HG03175 (cell line): ENCODE results near the gene BICRA.
A peak's percentile ranks its signal among the peaks of the same experiment; 100 is the strongest.
"Not testable (repeated sequence)": the region's sequence is repeated elsewhere in the genome, so short reads cannot be mapped to it uniquely, and the experiment has no call there.

ENCODE experiments used
- ATAC-seq: cut with Tn5 transposase; IDR thresholded peaks from one replicate; pipeline ENCODE4 v1.9.1; 2021; ENCODE audit warnings: mild to moderate bottlenecking, moderate library complexity; ENCODE audit not compliant: unreplicated experiment

The BICRA gene

GRCh38 chr19:47608969-47609905 lies at the start of gene BICRA:
Gene BICRA, plus strand, starts transcription at chr19:47609134. Its CDS starts 64,441 bp downstream, at chr19:47673575.
- ATAC-seq, result peak; percentile 36

DNA sequence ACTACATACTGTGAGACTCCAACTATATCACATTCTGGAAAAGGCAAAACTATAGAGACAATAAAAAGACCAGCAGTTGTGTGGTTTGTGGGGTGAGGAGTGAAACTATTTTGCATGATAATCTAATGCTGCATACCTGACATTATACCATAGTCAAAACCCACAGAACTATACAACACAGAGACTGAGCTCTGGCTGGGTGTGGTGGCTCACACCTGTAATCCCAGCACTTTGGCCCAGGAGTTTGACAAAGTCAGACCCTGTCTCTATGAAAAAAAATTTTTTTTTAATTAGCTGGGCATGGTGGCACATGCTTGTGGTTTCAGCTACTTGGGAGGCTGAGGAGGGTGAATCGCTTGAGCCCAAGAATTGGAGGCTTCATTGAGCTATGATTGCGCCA lies 47.9 kb upstream of the BICRA start:
- no peak for ATAC-seq

- ATAC-seq, result no peak
These were observed 47.4 kb upstream of the BICRA start for GRCh38 chr19:47561440-47562057.

DNA sequence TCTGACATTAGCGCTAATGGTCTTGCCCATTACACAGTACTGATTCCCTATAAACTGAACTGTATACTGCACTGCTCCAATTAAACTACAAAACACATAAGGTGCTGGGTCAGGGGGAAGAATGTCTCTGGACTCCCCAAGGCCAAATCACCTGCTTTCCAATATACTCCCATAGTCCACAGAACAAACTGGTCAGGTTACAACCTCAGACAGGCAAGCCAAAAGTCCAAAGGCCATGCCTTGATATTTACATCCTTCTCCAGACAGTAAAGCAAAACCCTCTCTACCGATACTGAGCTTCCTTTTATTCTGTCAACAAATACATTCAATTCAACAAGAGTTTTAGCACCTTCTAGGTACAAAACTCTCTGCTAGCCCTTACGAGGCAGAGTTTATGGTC lies 44.9 kb upstream of the BICRA start:
- ATAC-seq, result no peak

GRCh38 chr19:47569331-47569730 lies 39.6 kb upstream of the BICRA start:
- no peak for ATAC-seq

- ATAC-seq, result no peak
These were observed 36.3 kb upstream of the BICRA start for GRCh38 chr19:47572635-47573034.

- ATAC-seq, result no peak
These were observed 35.6 kb upstream of the BICRA start, which contains the start of gene ZNF541 for GRCh38 chr19:47573071-47574026. Gene ZNF541, minus strand, starts transcription at chr19:47573148. Its CDS starts 17,292 bp downstream, at chr19:47555856.

GRCh38 chr19:47580397-47580796 lies 28.5 kb upstream of the BICRA start:
- ATAC-seq, result no peak

GRCh38 chr19:47581605-47582319 lies 27.2 kb upstream of the BICRA start:
- ATAC-seq, result no peak

GRCh38 chr19:47582320-47582909 lies 26.5 kb upstream of the BICRA start:
- ATAC-seq, result no peak

DNA sequence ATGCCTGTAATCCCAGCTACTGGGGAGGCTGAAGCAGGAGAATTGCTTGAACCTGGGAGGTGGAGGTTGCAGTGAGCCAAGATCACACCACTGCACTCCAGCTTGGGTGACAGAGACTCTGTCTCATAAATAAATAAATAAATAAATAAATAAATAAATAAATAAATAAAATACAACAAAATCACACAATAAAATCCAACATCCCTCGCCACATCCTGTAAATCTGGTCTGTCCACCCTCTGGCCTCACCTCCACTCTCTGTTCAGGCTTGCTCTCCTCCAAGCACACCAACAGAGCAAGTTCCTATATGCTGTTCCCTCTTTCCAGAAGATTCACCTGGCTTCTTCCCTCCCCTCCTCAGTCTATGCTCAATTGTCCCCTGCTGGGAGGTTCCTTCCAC lies 25.8 kb upstream of the BICRA start:
- ATAC-seq, result not testable (repeated sequence)

GRCh38 chr19:47587295-47587694 lies 21.6 kb upstream of the BICRA start:
- ATAC-seq, result no peak

DNA sequence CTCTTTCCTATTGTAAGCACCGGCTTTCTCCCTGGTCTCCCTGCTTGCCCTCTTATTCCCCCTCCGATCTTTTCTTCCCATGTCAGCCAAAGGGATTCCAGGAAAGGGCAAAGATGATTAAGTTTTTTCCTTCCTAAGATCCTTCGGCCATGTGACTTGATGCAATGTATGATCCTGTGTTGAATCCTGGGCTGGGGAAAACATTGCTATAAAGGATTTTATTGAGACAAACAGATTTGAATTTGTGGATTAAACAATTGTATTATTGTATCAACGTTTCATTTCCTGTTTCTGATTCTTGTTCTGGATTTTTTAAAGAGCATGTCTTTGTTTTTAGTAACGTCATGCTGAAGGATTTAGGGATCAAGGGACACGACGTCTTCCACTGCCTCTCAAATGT lies 19.1 kb upstream of the BICRA start:
- ATAC-seq, result no peak

DNA sequence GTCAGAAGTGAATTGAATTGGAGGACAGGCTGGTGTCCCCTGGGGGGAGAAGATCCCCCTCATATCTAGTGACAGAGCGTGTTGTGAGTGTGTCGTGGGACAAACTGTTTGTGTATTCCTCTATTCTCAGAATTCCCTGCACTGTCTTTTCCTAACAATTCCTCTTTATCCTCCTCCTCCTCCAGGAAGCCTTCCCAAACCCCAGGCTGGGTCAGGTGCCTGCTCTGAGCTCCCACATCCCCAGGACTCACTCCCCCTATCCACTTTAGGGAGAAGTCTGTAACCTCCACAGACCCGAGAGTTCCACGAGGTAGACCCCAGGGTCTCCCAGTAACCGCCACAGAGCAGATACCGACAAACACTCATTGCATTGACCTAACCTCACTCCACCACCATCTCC lies 15.1 kb upstream of the BICRA start:
- ATAC-seq, result no peak

DNA sequence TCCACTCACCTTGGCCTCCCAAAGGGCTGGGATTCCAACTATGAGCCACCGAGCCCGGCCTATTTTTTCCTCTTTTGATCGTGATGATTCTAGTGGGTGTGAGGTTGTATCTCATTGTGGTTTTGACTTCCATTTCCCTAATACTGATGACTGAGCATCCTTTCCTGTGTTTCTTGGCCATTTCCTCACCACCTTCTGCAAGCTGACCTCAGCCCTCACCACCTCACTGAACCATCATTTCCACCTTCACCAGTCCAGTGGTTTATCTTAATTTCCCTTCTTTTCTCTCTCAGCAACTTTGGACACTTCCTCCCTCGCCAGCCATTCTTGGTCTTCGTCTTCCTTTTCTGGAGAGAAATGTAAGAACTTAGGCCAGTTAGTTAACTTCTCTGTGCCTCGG lies 13.0 kb upstream of the BICRA start:
- no peak for ATAC-seq

GRCh38 chr19:47598407-47599349 lies 10.3 kb upstream of the BICRA start:
- ATAC-seq, result no peak

DNA sequence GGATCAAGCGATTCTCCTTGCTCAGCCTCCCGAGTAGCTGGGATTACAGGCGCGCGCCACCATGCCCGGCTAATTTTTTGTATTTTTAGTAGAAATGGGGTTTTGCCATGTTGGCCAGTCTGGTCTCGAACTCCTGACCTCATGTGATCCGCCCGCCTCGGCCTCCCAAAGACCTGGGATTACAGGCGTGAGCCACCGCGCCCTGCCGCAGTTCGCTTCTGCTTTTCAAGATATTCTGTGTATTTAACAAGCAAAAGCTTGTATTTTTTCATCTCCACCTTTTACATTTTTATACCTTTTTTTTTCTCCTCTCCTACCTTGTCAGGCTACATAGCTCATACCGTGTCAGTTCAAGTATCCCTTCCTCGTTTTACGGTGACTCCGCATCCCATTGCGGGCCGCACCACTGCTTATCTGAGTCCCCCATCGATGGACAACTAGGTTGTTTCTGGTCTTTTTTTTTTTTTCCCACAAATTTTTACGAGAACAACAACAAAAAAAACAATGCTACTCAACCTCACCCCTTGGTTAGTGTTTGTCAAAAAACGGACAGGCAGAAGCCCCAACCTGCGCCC lies 9.2 kb upstream of the BICRA start:
- ATAC-seq, result not testable (repeated sequence)
